ENCODE results near the gene EEF1AKMT4.

The EEF1AKMT4 gene

GRCh38 chr3:184236033-184236410, 13.4 kb upstream of the EEF1AKMT4 start:
- no peak overlapping the region for H2AFZ ChIP-seq (ENCODE audit: low read length, unreplicated experiment)
- H3K4me1 ChIP-seq (ENCODE audit: control insufficient read depth, insufficient read depth, low read length, unreplicated experiment): peaks cover 7% of the 10 kb centered on the region
- H3K27me3 ChIP-seq (ENCODE audit: insufficient read depth, low read length): peaks cover 17% of the 10 kb centered on the region
- no peak overlapping the region for H3K4me3 ChIP-seq (ENCODE audit: low read depth, low read length)
- H3K36me3 ChIP-seq (ENCODE audit: insufficient read depth, low read length): no peaks in the 10 kb centered on the region
- H3K27ac ChIP-seq (ENCODE audit: low read depth, low read length): no peak overlapping the region
- H3K79me2 ChIP-seq (ENCODE audit: control insufficient read depth, insufficient read depth, low read length, unreplicated experiment): no peaks in the 10 kb centered on the region

DNA sequence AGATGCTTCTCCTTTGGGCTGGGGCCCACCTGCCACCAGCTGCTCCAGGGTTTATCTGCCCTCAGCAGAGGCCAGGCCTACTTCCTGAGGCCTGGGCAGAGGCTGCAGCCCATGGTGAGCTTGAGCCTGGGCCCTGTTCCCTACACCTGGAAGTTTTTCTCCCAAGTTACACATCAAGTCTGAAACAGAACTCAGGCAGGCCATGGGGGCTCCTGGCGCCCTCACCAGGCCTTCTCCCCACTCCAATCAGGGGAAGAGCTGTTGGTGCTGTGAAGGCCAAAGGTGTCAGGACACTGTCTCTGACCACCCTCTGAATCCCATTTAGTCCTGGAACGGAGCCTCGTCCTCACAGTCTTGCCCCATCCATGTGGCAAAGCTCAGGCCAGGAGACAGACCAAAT, 12.8 kb upstream of the EEF1AKMT4 start:
- no peak overlapping the region for H2AFZ ChIP-seq (ENCODE audit: low read length, unreplicated experiment)
- no peak overlapping the region for H3K27ac ChIP-seq (ENCODE audit: low read depth, low read length)
- H3K4me3 ChIP-seq (ENCODE audit: low read depth, low read length): no peak overlapping the region
- H3K4me1 ChIP-seq (ENCODE audit: control insufficient read depth, insufficient read depth, low read length, unreplicated experiment): peaks cover 7% of the 10 kb centered on the region
- no peaks in the 10 kb centered on the region for H3K36me3 ChIP-seq (ENCODE audit: insufficient read depth, low read length)
- peaks cover 11% of the 10 kb centered on the region for H3K27me3 ChIP-seq (ENCODE audit: insufficient read depth, low read length)
- no peaks in the 10 kb centered on the region for H3K79me2 ChIP-seq (ENCODE audit: control insufficient read depth, insufficient read depth, low read length, unreplicated experiment)

DNA sequence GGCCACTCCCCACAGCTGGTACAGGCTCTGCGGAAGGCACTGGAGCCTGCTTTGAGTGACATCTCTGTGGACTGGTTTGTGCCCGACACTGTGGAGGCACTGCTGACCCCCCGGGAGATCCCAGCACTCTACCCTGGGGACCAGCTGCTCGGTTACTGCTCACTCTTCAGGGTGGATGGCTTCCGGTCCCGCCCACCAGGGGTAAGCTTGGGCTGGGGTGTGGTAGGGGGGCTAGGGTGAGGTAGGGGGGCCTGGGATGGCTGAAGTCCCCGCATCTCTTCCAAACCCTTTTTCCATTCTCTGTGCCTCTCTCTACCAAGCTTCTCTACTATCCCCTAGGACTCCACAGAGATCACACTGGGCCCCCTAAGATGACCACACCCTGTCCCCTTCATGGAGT, 12.3 kb upstream of the EEF1AKMT4 start:
- no peaks in the 10 kb centered on the region for H3K79me2 ChIP-seq (ENCODE audit: control insufficient read depth, insufficient read depth, low read length, unreplicated experiment)
- no peak overlapping the region for H2AFZ ChIP-seq (ENCODE audit: low read length, unreplicated experiment)
- H3K4me3 ChIP-seq (ENCODE audit: low read depth, low read length): no peak overlapping the region
- no peaks in the 10 kb centered on the region for H3K36me3 ChIP-seq (ENCODE audit: insufficient read depth, low read length)
- peaks cover 6% of the 10 kb centered on the region for H3K27me3 ChIP-seq (ENCODE audit: insufficient read depth, low read length)
- H3K4me1 ChIP-seq (ENCODE audit: control insufficient read depth, insufficient read depth, low read length, unreplicated experiment): peaks cover 7% of the 10 kb centered on the region
- no peak overlapping the region for H3K27ac ChIP-seq (ENCODE audit: low read depth, low read length)

DNA sequence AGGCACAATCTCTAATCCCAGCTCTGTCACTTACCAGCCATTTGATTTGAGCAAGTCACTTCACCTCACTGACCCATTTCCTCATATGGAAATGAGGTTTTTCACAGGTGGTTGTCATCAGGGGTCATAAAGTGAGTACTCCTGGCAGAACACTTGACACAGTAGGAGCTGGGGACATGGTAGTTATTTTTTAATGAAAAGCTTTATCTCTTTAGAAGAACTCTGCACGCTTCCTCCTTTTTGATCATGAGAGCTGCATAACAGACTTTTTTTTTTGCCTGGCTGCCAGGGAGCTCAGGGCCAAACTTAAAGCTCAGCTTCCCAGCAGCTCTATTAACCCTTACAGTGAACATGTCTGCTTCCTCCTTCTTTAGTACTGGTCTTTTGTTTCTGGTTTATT, 11.7 kb upstream of the EEF1AKMT4 start:
- no peaks in the 10 kb centered on the region; the same call in 1 of the 2 replicates for H3K27me3 ChIP-seq (ENCODE audit: insufficient read depth, low read length)
- H3K4me3 ChIP-seq (ENCODE audit: low read depth, low read length): no peak overlapping the region
- no peaks in the 10 kb centered on the region for H3K36me3 ChIP-seq (ENCODE audit: insufficient read depth, low read length)
- H2AFZ ChIP-seq (ENCODE audit: low read length, unreplicated experiment): no peak overlapping the region
- no peaks in the 10 kb centered on the region for H3K79me2 ChIP-seq (ENCODE audit: control insufficient read depth, insufficient read depth, low read length, unreplicated experiment)
- peaks cover 7% of the 10 kb centered on the region for H3K4me1 ChIP-seq (ENCODE audit: control insufficient read depth, insufficient read depth, low read length, unreplicated experiment)
- H3K27ac ChIP-seq (ENCODE audit: low read depth, low read length): no peak overlapping the region

DNA sequence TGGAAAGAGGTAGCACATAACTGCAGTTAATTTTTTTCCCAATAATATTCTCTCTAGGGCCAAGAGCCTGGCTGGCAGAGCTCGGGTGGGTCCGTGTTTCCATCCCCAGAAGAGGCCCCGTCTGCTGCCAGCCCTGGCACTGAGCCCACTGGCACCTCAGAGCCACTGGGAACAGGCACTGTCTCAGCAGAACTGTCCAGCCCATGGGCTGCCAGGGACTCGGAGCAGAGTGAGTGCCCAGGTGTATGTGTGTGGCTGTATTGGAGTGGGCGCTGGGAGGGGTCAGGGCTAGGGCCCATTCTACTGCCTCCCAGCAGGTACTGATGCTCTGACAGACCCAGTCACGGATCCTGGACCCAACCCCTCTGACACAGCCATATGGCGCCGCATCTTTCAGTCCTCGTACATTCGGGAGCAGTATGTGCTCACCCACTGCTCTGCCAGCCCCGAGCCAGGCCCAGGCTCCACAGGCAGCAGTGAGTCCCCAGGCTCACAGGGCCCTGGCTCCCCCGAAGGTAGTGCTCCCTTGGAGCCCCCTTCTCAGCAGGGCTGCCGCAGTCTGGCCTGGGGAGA, 11.1 kb upstream of the EEF1AKMT4 start:
- H3K4me3 ChIP-seq (ENCODE audit: low read depth, low read length): no peak overlapping the region
- H3K27me3 ChIP-seq (ENCODE audit: insufficient read depth, low read length): no peaks in the 10 kb centered on the region
- H3K36me3 ChIP-seq (ENCODE audit: insufficient read depth, low read length): no peaks in the 10 kb centered on the region
- no peak overlapping the region for H2AFZ ChIP-seq (ENCODE audit: low read length, unreplicated experiment)
- peaks cover 7% of the 10 kb centered on the region for H3K4me1 ChIP-seq (ENCODE audit: control insufficient read depth, insufficient read depth, low read length, unreplicated experiment)
- H3K27ac ChIP-seq (ENCODE audit: low read depth, low read length): no peak overlapping the region
- H3K79me2 ChIP-seq (ENCODE audit: control insufficient read depth, insufficient read depth, low read length, unreplicated experiment): no peaks in the 10 kb centered on the region

GRCh38 chr3:184239221-184239620, 10.3 kb upstream of the EEF1AKMT4 start:
- H3K27me3 ChIP-seq (ENCODE audit: insufficient read depth, low read length): no peaks in the 10 kb centered on the region
- H3K27ac ChIP-seq (ENCODE audit: low read depth, low read length): no peak overlapping the region
- no peaks in the 10 kb centered on the region for H3K36me3 ChIP-seq (ENCODE audit: insufficient read depth, low read length)
- H2AFZ ChIP-seq (ENCODE audit: low read length, unreplicated experiment): no peak overlapping the region
- no peaks in the 10 kb centered on the region for H3K79me2 ChIP-seq (ENCODE audit: control insufficient read depth, insufficient read depth, low read length, unreplicated experiment)
- no peak overlapping the region for H3K4me3 ChIP-seq (ENCODE audit: low read depth, low read length)
- peaks cover 3% of the 10 kb centered on the region for H3K4me1 ChIP-seq (ENCODE audit: control insufficient read depth, insufficient read depth, low read length, unreplicated experiment)

DNA sequence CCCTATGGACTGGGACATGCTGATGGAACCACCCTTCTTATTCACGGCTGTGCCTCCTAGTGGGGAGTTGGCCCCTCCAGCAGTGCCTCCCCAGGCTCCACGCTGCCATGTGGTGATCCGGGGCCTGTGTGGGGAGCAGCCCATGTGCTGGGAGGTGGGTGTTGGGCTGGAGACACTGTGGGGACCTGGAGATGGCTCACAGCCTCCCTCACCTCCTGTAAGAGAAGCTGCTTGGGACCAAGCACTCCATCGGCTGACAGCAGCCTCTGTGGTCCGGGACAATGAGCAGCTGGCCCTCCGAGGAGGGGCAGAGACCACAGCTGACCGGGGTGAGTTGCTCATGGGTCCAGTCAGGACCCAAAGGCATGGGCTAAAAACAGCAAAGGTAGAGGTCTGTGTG, 9.8 kb upstream of the EEF1AKMT4 start:
- no peaks in the 10 kb centered on the region for H3K4me1 ChIP-seq (ENCODE audit: control insufficient read depth, insufficient read depth, low read length, unreplicated experiment)
- H3K79me2 ChIP-seq (ENCODE audit: control insufficient read depth, insufficient read depth, low read length, unreplicated experiment): no peaks in the 10 kb centered on the region
- no peak overlapping the region for H3K4me3 ChIP-seq (ENCODE audit: low read depth, low read length)
- no peaks in the 10 kb centered on the region for H3K27me3 ChIP-seq (ENCODE audit: insufficient read depth, low read length)
- no peak overlapping the region for H2AFZ ChIP-seq (ENCODE audit: low read length, unreplicated experiment)
- no peak overlapping the region for H3K27ac ChIP-seq (ENCODE audit: low read depth, low read length)
- H3K36me3 ChIP-seq (ENCODE audit: insufficient read depth, low read length): no peaks in the 10 kb centered on the region

GRCh38 chr3:184240384-184241140, 8.9 kb upstream of the EEF1AKMT4 start:
- Histone ChIP-seq H3K27me3 (ENCODE audit: insufficient read depth, low read length) (no peaks in the 10 kb centered on the region), H2AFZ (ENCODE audit: low read length, unreplicated experiment) (no peak overlapping the region), H3K79me2 (ENCODE audit: control insufficient read depth, insufficient read depth, low read length, unreplicated experiment) (no peaks in the 10 kb centered on the region), H3K4me3 (ENCODE audit: low read depth, low read length) (no peak overlapping the region), H3K36me3 (ENCODE audit: insufficient read depth, low read length) (no peaks in the 10 kb centered on the region), H3K4me1 (ENCODE audit: control insufficient read depth, insufficient read depth, low read length, unreplicated experiment) (no peaks in the 10 kb centered on the region), H3K27ac (ENCODE audit: low read depth, low read length) (no peak overlapping the region)

GRCh38 chr3:184241141-184241446, 8.4 kb upstream of the EEF1AKMT4 start:
- no peaks in the 10 kb centered on the region for H3K27me3 ChIP-seq (ENCODE audit: insufficient read depth, low read length)
- no peak overlapping the region for H2AFZ ChIP-seq (ENCODE audit: low read length, unreplicated experiment)
- peaks cover 2% of the 10 kb centered on the region for H3K79me2 ChIP-seq (ENCODE audit: control insufficient read depth, insufficient read depth, low read length, unreplicated experiment)
- H3K27ac ChIP-seq (ENCODE audit: low read depth, low read length): no peak overlapping the region
- H3K36me3 ChIP-seq (ENCODE audit: insufficient read depth, low read length): no peaks in the 10 kb centered on the region
- H3K4me3 ChIP-seq (ENCODE audit: low read depth, low read length): no peak overlapping the region
- no peaks in the 10 kb centered on the region for H3K4me1 ChIP-seq (ENCODE audit: control insufficient read depth, insufficient read depth, low read length, unreplicated experiment)

- Histone ChIP-seq H3K36me3 (ENCODE audit: insufficient read depth, low read length) (no peaks in the 10 kb centered on the region), H3K27ac (ENCODE audit: low read depth, low read length) (no peak overlapping the region), H3K27me3 (ENCODE audit: insufficient read depth, low read length) (no peaks in the 10 kb centered on the region), H3K4me3 (ENCODE audit: low read depth, low read length) (no peak overlapping the region), H2AFZ (ENCODE audit: low read length, unreplicated experiment) (no peak overlapping the region), H3K4me1 (ENCODE audit: control insufficient read depth, insufficient read depth, low read length, unreplicated experiment) (no peaks in the 10 kb centered on the region), H3K79me2 (ENCODE audit: control insufficient read depth, insufficient read depth, low read length, unreplicated experiment) (peaks cover 6% of the 10 kb centered on the region)
Measured at GRCh38 chr3:184241447-184242296, 7.8 kb upstream of the EEF1AKMT4 start.

GRCh38 chr3:184242297-184242685, 7.2 kb upstream of the EEF1AKMT4 start:
- Histone ChIP-seq H3K4me3 (ENCODE audit: low read depth, low read length) (no peak overlapping the region), H3K36me3 (ENCODE audit: insufficient read depth, low read length) (no peaks in the 10 kb centered on the region), H3K79me2 (ENCODE audit: control insufficient read depth, insufficient read depth, low read length, unreplicated experiment) (peaks cover 6% of the 10 kb centered on the region), H3K27ac (ENCODE audit: low read depth, low read length) (no peak overlapping the region), H2AFZ (ENCODE audit: low read length, unreplicated experiment) (no peak overlapping the region), H3K27me3 (ENCODE audit: insufficient read depth, low read length) (no peaks in the 10 kb centered on the region), H3K4me1 (ENCODE audit: control insufficient read depth, insufficient read depth, low read length, unreplicated experiment) (no peaks in the 10 kb centered on the region)

All from ACC112 (cell line).